HG02943 (cell line): ENCODE measurements around the gene MLYCD.
"Not testable (repeated sequence)": the region's sequence is repeated elsewhere in the genome, so short reads cannot be mapped to it uniquely, and the experiment has no call there.

Experiments
- ATAC-seq: cut with Tn5 transposase; IDR thresholded peaks from one replicate; pipeline ENCODE4 v1.9.1; 2021; ENCODE audit warnings: mild to moderate bottlenecking, low read depth, moderate library complexity; ENCODE audit not compliant: unreplicated experiment

The MLYCD gene

GRCh38 chr16:83937922-83938885 is 39.3 kb downstream of the MLYCD start:
- no peak for ATAC-seq

GRCh38 chr16:83939266-83939855 is 40.4 kb downstream of the MLYCD start:
- ATAC-seq: no peak

GRCh38 chr16:83940119-83940518 is 41.2 kb downstream of the MLYCD start:
- no peak for ATAC-seq

GRCh38 chr16:83940630-83941378 is 41.9 kb downstream of the MLYCD start:
- no peak for ATAC-seq

- ATAC-seq: not testable (repeated sequence)
These were observed 42.6 kb downstream of the MLYCD start for GRCh38 chr16:83941546-83941945.

GRCh38 chr16:83942074-83942473 is 43.2 kb downstream of the MLYCD start:
- ATAC-seq: no peak

- no peak for ATAC-seq
These were observed 44.0 kb downstream of the MLYCD start for GRCh38 chr16:83942815-83943515.

- ATAC-seq: no peak
These were observed 44.7 kb downstream of the MLYCD start for GRCh38 chr16:83943516-83944050.

GRCh38 chr16:83945587-83945986 is 46.7 kb downstream of the MLYCD start:
- ATAC-seq: no peak

- no peak for ATAC-seq
These were observed 47.4 kb downstream of the MLYCD start for GRCh38 chr16:83946154-83946780.

GRCh38 chr16:83946781-83947566 is 48.1 kb downstream of the MLYCD start:
- no peak for ATAC-seq

GRCh38 chr16:83947642-83948234 is 48.8 kb downstream of the MLYCD start:
- no peak for ATAC-seq

- no peak for ATAC-seq
These were observed 50.2 kb downstream of the MLYCD start for GRCh38 chr16:83948914-83949723.

- no peak for ATAC-seq
These were observed 50.7 kb downstream of the MLYCD start for GRCh38 chr16:83949724-83950001.

GRCh38 chr16:83950862-83951399 is 52.0 kb downstream of the MLYCD start:
- ATAC-seq: not testable (repeated sequence)

- no peak for ATAC-seq
These were observed 52.6 kb downstream of the MLYCD start for GRCh38 chr16:83951544-83951943.

GRCh38 chr16:83952587-83952939 is 53.6 kb downstream of the MLYCD start:
- no peak for ATAC-seq
